GM18868 (cell line): ENCODE measurements around the gene VPS45.
"Not testable (repeated sequence)": the region's sequence is repeated elsewhere in the genome, so short reads cannot be mapped to it uniquely, and the experiment has no call there.

Experiments used
- ATAC-seq: cut with Tn5 transposase; IDR thresholded peaks from one replicate; pipeline ENCODE4 v1.9.1; 2021; ENCODE audit warnings: mild to moderate bottlenecking, moderate library complexity; ENCODE audit not compliant: unreplicated experiment

Gene VPS45

DNA sequence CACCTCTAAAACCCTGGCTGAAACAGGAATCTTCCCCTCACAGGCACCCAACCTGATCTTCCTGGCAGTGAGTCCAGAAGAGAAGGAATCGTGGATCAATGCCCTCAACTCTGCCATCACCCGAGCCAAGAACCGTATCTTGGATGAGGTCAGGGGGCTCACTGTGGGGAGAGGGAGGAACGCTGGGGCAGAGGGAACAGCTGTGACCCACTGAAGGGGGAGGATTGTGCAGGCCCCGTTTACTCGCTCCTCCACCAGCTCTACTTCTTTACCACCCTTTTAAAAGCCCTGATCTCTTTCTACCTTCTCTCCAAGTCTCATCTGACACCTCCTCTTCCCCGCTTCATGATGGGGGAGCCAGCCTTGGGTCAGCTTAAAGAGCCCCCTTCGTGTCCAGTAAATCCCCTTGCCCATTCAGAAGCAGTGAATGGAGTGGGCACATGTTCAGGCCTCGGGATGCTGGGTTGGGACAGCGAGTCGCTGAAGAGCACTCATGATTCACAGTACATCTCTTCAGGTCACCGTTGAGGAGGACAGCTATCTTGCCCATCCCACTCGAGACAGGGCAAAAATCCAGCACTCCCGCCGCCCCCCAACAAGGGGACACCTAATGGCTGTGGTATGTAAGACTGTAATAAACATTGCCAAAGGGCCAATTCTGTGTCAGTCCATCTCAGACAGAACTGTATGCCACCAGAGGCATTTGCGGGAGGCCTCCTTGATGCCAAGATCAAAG lies 89.5 kb downstream of the VPS45 start:
- no peak for ATAC-seq

DNA sequence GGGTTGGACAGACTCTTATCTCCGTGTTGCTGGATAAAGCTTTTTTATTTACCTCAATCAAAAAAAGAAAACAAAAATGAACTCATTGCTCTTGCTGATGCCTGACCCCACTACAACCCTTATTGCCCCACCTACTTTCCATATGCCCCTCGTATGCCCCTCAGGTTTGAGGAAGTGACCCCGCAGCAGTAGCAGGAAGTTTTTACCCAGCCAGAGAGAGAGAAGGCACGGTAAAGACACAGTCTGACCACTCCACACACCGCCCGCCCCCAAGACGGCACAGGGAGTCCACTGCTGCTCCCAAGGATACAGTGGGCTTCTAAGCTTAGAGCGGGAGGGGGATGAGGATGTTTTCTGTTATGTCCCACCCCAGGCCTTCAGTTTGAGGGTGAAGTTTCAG lies 92.0 kb downstream of the VPS45 start:
- ATAC-seq, result no peak

DNA sequence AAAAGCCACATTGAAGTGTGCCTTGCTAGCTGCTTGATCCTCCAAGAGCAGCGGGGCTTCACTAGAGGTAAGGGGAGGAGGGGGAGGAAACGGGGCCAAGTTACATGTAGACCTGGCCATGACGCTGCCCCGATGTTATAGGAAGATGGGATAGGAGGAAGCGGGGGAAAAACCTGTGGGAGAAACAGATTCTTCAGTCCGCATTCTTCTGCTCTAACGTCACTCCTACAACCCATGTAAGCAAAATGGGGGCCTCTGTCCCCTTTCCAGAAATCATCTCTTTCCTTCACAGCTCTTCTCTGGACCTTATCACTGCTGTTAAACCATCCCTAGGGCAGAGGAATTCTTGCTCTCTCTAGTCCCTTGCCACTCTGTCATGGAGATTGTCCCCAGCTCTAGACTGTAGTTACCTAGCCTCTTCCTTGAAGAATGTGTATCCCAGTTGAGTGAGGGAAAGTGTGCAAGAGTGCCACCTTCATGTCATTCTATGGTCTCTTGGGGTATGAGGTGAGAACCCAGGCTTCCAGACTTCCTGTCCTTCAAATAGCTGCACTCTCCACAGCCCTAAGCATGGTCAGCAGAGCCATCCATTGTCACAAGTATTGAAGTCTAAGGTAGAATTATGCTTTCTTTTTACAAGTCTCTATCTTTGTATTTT lies 93.5 kb downstream of the VPS45 start:
- no peak for ATAC-seq

DNA sequence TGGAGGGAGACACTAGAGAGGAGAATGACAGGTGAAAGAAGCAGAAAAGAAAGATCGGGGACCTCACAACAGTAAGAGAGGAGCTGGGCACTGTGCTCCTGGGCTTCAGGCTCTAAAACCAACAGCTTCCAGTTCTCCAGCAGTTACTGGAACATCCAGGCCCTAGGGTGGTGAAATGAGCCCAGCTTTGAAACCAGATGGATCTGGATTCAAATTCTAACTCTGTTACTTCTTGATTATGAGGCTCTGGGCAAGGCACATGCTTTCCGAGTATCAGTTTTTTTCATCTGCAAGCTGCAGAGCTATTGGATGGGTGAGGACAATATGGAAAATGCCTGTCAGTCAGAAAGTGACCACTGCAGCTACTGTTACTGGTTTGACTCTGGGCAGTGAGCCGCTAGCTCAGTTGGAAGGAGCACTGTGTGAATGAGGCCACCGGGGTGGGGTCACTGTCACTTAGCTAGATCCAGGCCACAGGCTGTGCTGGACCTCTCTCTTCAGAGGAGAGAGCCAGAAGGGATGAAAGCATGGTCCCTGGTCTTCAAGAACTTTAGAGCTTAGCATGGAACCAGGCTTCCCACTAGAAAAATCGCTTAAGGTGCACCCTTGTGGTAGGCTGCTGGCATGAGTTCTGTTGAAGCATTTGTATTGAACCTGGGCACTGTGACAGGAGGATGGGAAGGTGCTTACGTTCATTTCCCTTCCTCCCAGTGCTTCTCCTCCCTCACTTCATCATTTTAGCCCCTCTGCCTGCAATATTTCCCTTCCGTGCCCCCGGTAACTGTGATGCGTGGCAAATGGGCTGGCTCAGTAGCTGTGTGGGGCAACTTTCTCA lies 94.4 kb downstream of the VPS45 start:
- no peak for ATAC-seq

DNA sequence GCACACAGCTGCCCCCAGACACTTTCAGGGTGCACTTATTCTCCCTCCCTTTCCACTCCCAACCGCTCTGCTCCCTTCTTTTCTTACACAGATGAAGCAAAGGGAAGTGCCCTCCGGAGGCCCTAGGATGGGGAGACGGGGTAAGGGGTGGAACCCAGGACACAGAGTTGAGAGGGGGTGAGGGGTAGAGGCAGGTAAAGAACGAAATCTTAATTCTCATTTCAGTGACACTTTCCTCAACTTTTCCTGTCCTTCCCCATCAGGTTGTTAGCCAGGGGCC lies 94.9 kb downstream of the VPS45 start:
- ATAC-seq, result no peak

DNA sequence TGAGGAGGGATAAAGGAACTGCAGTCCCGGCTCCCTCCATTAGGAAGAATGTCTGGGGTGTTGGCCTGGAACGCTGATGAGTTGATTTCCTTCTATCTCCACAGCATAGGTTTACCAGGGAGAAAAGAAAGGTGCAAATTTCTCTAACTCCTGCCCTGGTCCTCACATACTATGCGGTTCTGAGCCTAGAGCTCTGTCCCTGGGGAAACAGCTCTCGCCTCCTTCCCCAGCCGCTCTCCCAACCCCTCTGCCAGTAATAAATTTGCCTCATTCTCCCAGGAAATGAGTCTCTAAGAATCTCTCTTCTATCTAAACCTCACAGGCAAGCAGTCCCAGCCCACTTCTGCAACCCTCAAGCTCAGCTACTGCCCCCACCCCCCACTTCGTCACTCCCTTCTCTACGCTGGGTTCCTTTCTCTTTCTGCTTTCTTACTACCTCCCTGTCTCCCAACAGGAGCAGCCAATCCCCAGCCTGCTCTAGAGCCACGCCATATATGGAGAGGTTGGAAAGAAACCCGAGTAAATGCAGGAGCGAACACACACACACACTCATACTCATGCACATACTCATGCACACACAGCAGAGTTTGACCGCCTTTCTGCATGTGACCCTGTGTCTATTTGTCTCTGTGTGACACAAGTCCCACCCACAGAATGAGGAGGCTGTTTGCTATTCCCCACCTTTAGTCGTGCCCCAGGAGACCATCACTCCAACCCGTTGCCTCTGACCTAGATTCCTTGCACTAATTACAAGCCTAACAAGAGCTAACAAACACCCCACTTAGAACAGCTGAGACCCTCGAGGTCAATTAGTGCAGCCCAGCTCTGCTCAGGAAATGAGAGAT lies 95.5 kb downstream of the VPS45 start:
- ATAC-seq, result peak; percentile 57

DNA sequence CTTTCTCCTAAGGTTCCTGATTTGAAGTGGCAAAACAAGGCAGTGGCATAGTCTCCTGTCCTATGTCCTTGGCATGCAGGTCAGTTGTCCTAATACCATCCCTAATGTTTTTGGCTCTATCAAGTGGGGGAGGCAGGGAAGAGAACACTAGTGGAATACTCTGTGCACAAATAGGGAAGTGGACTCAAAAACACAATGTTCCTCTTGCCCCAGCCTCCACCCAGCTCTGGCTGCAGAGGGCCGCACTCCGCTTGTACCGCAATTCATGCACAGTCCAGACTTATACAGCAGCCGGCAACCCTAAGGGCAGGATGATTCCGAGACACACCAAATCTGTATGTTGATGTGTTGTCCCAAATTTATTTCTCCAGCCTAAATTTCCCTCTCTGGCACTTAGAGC lies 96.6 kb downstream of the VPS45 start:
- ATAC-seq, result no peak

DNA sequence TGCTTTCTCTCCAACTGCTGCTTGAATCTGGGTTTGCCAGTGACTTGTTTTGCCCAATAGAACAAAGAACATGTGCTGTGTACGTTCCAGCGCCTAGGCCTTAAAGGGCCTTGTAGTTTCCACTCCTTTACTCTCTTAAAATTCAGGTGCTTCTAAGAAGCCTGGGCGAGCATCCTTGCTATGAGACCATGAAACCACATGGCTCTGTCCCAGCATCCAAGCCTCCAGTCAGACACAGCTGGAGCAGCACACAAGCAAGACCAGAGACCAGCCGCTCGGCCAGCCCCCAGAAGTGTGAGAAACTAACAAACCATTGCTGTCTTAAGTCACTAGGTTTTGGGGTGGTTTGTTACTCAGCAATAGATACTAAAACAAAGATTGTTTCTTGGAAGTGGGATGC lies 97.2 kb downstream of the VPS45 start:
- ATAC-seq, result no peak

DNA sequence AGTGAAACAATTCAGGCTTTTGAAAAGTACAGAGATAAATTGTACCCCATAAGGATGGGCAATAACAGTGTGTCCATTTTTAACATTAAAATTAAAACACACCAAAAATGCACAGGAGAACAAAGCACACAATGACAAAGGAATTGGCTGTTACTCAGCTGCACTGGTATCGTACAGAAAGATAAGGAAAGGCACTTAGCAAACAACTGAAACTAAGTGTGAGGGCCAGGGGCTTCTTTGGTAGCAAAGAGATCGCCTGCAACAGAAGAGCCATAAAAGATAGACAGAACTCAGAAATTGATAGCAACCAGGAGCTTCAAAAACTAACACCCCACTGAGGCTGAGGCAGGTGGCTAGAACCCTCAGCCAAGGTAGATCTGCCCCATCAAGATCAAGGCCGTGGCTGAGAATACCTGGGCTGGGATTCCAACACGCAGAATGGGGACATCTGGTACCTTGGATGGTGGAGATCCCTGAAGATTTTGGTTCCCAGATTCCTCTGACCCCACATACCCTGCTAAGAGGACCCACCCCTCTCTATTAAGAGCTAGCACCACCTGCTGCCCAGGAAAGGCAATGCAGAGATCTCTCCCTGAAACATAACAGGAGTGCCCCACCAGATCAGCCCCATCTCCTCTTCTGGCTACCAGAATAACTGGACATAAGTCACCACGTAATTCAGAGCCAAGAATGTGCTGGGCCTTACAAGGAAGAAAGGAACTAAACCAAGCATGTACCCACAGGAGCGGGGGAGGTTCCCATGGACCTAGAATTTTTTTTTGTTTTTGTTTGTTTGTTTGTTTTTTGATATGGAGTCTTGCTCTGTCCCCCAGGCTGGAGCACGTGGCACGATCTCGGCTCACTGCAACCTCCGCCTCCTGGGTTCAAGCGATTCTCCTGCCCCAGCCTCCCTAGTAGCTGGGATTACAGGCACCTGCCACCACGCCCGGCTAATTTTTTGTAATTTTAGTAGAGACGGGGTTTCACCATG lies 98.3 kb downstream of the VPS45 start:
- no peak for ATAC-seq

DNA sequence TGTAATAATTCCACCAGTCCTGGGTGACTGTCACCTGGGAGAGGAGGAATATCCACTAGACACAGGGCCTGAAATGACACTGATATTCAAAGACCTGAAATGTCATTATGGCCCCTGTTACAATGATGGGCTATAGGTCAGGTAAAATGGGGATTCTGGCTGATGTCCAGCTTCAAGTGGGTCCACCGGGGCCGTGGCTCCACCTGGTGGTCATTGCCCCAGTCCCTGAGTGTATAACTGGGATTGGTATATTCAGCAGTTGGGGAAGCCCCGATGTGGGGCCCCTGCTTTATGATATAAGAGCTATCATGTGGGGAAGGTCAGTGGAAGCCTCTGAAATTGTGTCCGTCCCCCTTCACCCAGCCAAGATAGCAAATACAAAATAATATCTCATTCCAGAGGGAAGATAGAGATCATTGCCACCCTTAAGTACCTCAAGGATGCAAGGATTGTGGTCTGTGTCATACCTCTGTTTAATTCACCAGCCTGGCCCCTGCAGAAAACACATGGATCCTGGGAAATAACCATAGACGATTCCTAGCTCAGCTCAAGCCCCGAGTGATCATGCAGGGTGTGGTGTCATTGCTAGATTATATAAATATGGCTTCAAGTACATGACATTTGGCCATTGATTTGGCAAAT lies 101.5 kb downstream of the VPS45 start:
- ATAC-seq, result no peak

DNA sequence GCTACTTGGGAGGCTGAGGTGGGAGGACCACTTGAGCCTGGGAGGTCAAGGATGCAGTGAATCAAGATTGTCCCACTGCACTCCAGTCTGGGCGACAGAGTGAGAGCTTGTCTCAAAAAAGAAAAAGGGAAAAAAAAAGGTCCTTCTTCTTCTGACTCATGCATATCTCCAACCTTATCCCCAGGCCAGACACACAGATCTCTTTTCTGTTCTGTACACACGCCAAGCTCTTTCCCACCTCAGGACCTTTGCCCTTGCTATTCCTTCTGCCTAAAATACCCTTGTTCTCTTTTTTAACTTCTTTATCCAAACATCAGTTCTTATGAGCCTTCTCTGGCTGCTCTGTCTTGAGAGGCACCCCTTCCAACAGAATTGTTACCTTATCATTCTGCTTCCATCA lies 104.2 kb downstream of the VPS45 start:
- no peak for ATAC-seq

DNA sequence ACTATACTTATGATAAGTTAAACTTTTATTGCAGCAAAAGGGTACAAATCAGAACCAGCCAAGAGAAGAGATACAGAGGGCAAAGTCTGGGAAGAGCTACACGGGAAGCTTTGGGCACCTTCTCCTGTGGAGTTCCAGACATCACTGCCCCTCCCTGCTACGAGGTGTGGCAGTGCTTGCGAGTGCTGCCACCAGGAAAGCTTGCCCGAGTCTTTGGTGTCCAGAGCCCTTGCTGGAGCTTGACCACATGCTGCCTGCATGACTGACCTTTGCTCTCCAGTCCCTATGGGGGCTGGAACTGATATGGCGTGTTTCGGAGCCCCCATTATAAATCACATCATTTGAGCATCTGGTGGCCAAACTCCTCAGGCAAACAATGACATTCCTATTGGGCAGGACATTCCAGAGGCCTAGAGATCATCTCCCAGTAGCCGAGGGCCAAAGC lies 105.6 kb downstream of the VPS45 start:
- ATAC-seq, result no peak

DNA sequence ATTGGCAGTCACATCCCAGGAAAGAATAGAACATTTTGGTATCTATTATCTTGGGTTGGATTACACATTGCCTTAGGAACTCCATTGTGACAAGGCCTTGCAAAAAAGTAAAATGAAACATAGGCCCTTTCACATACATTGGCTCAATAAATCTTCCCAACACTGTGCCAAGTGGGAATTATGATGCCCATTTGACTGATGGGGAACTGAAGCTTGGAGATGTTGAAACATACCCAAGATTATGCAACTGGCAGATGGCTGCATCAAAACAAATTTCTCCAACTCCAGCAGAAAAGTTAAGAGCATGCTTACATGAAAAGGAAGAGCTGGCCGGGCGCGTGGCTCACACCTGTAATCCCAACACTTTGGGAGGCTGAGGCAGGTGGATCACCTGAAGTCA lies 109.0 kb downstream of the VPS45 start:
- ATAC-seq, result no peak

DNA sequence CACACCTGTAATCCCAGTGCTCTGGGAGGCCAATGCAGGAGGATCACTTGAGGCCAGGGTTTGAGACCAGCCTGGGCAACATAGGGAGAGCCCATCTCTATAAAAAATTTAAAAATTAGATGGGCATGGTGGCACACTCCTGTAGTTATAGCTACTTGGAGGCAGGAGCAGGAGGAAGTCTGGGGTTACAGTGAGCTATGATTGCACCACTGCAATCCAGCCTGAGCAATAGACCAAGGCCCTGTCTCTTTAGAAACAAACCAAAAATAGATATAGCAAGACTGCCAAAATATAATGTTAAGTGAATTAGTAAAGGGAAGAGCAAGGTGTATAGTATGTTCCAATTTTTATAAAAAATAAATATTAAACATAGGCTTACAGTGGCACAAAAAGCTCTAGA lies 111.0 kb downstream of the VPS45 start:
- no peak for ATAC-seq

DNA sequence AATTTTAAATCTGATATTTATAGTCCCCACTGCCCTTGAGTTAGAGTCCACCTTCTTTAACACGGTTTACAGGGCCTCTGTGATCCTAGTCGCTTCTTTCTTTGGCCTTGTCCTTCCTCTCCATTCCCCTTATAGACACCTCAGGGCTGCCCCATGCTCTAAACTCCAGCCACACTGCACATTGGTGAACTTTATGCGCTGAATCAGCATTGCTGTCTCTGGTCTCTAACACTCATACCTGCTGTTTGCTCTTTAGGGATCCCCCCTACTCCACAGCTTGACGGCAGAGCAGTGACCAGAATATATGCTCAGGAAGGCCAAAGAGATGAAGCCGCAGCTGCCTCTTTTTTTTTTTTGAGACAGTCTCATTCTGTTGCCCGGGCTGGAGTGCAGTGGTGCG lies 112.3 kb downstream of the VPS45 start:
- ATAC-seq, result no peak

DNA sequence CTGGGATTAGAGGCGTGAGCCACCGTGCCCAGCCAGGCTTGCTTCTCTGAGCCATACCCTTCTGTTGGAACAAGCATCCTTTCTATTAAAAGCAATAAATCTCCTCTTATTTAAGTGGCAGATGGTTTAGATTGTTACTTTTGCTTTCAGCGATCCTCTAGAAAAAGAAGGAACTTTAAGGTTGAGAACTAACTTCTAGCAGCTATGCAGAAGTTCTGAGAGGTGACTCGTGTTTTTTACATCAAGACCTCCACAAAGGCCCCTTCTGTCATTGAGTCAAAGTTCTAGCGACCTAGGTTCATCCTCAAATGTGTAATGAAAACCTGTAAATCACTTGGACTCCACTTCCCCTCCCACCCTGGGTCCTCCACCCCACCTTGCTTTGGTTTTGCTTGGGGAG lies 112.9 kb downstream of the VPS45 start:
- no peak for ATAC-seq

DNA sequence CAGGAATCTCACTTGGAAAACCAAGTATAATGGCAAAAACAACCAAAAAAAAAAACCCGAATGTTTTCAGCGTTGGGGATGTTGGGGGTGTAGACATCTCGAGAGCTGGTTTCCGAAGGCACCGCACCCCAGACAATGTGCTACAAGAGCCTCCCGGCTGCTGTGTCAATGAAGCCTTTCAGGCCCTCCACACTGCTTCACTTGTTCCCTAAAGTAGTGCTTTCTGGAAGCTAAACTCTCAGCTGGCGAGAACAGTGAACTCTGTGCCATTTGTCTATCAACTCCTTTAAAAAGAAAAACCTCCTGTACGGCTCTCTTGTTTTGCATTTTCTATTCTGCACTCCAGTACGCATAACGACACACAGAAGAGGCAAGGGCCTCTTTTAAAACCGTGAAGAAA lies 114.7 kb downstream of the VPS45 start:
- ATAC-seq, result no peak

DNA sequence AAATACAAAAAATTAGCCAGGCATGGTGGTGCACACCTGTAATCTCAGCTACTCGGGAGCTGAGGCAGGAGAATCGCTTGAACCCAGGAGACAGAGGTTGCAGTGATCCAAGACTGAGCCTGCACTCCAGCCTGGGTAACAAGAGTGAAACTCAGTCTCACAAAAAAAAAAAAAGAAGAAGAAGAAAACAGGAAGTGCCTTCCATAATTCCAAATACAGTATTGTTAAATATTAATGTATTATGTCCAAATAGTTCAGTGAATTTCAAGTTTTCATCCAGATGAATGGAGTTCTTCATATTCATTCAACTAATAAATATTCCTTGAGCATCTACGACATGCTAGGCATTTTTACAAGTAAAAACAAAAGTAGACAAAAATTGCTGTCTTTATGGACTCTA lies 115.5 kb downstream of the VPS45 start:
- no peak for ATAC-seq

DNA sequence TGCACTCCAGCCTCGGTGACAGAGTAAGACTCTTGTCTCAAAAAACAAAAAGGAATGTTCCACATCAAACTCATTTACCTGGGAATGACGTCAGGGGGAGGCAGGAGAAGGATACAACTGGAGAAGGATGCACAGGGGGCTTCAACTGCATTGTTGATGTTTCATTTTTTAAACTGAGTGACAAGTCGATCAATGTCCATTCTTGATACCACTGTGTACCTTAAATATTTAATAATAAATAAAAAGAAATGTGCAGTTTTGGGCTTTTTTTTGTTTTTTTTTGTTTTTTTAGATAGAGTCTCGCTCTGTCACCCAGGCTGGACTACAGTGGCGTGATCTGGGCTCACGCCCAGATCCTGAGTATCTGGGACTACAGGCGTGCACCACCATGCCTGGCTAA lies 117.9 kb downstream of the VPS45 start:
- ATAC-seq, result no peak

DNA sequence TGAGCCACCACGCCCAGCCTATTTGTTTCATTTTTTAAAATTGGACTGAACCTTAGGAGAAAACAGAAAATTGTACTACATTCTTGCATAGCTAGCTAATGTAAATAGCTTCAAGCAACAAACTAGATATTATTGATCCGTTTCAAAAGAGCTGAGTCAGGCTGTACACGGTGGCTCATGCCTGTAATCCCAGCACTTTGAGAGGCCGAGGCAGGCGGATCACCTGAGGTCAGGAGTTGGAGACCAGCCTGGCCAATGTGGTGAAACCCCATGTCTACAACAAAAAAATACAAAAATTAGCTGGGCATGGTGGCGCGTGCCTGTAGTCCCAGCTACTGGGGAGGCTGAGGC lies 118.8 kb downstream of the VPS45 start:
- not testable (repeated sequence) for ATAC-seq
